Natural killer cell (primary cell): ENCODE measurements around the gene CUX1. TPM values are rescaled to one million over a fixed set of nuclear protein-coding genes. Genes with fewer than 3 reads are reported as not detected.

ENCODE experiments used
- ATAC-seq, 3 donors: fragments of 150-1000 bp in 2 of 3; fragments of 200-7000 bp in 1 of 3; cut with Tn5 transposase; 1 replicate in 1 of 3; 2 replicates in 2 of 3; pipeline ENCODE4 v1.10.0; 2021; ENCODE audit warnings: mild to moderate bottlenecking in 2 of 3, moderate library complexity in 2 of 3
- DNase-seq, 2 donors: peaks; one replicate each; pipeline versions ENCODE4 v3.0.0 to v3.0.0-alpha.2; 2013 to 2021; ENCODE audit warnings: mixed read lengths in 1 of 2
- H3K27ac ChIP-seq: one replicate; pipeline ENCODE4 v1.5.1; 2013; ENCODE audit warnings: mild to moderate bottlenecking, low read length
- H3K27me3 ChIP-seq: one replicate; pipeline ENCODE4 v1.6.1; 2013; ENCODE audit warnings: low read length; ENCODE audit not compliant: control insufficient read depth, insufficient read depth
- H3K36me3 ChIP-seq: one replicate; pipeline ENCODE4 v1.6.1; 2013; ENCODE audit warnings: low read length; ENCODE audit not compliant: control insufficient read depth, insufficient read depth
- H3K4me1 ChIP-seq: one replicate; pipeline ENCODE4 v1.6.1; 2013; ENCODE audit warnings: low read length; ENCODE audit not compliant: control insufficient read depth, insufficient read depth
- H3K4me3 ChIP-seq: one replicate; pipeline ENCODE4 v1.5.1; 2013; ENCODE audit warnings: low read length
- H3K9me3 ChIP-seq: one replicate; pipeline ENCODE4 v1.6.1; 2013; ENCODE audit warnings: low read length; ENCODE audit not compliant: control insufficient read depth, insufficient read depth
- H3K27ac Mint-ChIP-seq, 2 donors: one replicate each; pipeline ENCODE4 v1.8.0; 2022; ENCODE audit warnings: mild to moderate bottlenecking in 2 of 2, mixed read lengths in 2 of 2, moderate library complexity in 1 of 2
- H3K27me3 Mint-ChIP-seq, 2 donors: one replicate each; pipeline ENCODE4 v1.8.0; 2022; ENCODE audit warnings: low read depth in 2 of 2, mixed read lengths in 2 of 2
- H3K36me3 Mint-ChIP-seq: one replicate; pipeline ENCODE4 v1.8.0; 2022; ENCODE audit warnings: mixed read lengths
- H3K4me1 Mint-ChIP-seq, 2 donors: one replicate each; pipeline ENCODE4 v1.8.0; 2022; ENCODE audit warnings: mixed read lengths in 2 of 2
- H3K4me3 Mint-ChIP-seq: one replicate; pipeline ENCODE4 v1.8.0; 2022; ENCODE audit warnings: mild to moderate bottlenecking, moderate library complexity, mixed read lengths
- H3K9me3 Mint-ChIP-seq, 2 donors: one replicate each; pipeline ENCODE4 v1.8.0; 2022; ENCODE audit warnings: mixed read lengths in 2 of 2
- CTCF ChIP-seq: fragments of 200-600 bp; IDR thresholded peaks from one replicate; pipeline ENCODE4 v1.8.0; 2022; ENCODE audit warnings: antibody characterized with exemption
- WGBS: methylation state at CpG from one replicate; pipeline ENCODE4 v1.1.7; 2013; ENCODE audit warnings: missing lambda C conversion rate; ENCODE audit not compliant: insufficient coverage; 5-methylcytosine and 5-hydroxymethylcytosine counted together
- intact Hi-C: fragments of 100-400 bp; cut with micrococcal nuclease; formaldehyde crosslinking; loops from one replicate; pipeline ENCODE4 v1.14.2; 2022
- total RNA-seq, 4 donors: library from RNA; stranded (reverse); fragments of 120-200 nt in 1 of 4; gene quantifications; one replicate each; pipeline versions ENCODE4 v1.2.3 to v1.2.4, GENCODE V29; 2013 to 2022

The CUX1 gene
- 10 to 100 TPM; 59.8 to 77.4 (median 73.6) TPM for total RNA-seq
- total RNA-seq (2013), result 51.9 TPM

- DNase-seq, result peak in 1 of 2 donors; percentile 55
- Mint-ChIP-seq H3K4me3 (peak within 1 kb of the TSS; percentile 82), H3K36me3 (no peaks in the 10 kb centered on the region), H3K9me3 (no peaks in the 10 kb centered on the region), H3K4me1 (peaks cover 21 to 29% of the 10 kb centered on the region in 2 donors), H3K27ac (peak within 1 kb of the TSS; percentile 26 to 35), H3K27me3 (no peaks in the 10 kb centered on the region)
- Histone ChIP-seq H3K4me3 (peak within 1 kb of the TSS; percentile 22), H3K9me3 (no peaks in the 10 kb centered on the region), H3K36me3 (no peaks in the 10 kb centered on the region), H3K4me1 (peaks cover 15% of the 10 kb centered on the region), H3K27me3 (peaks cover under 1% of the 10 kb centered on the region), H3K27ac (no peak within 1 kb of the TSS)
- WGBS, result 8% methylated on average over 46 of the region's 49 CpGs
- TF ChIP-seq CTCF, result no peak
- intact Hi-C loops, result no loop called here
- peak in 1 of 3 donors; percentile 16 for ATAC-seq
These were observed at the start of gene CUX1 for GRCh38 chr7:101817471-101818286. Gene CUX1 (plus strand): TSS chr7:101817626. CDS start chr7:101817640, 14 bp downstream.

- WGBS, result 87% methylated on average over 7 of the region's 7 CpGs
- DNase-seq, result no peak
- TF ChIP-seq CTCF, result no peak
- Histone ChIP-seq H3K9me3 (no peaks in the 10 kb centered on the region), H3K4me1 (no peaks in the 10 kb centered on the region), H3K27ac (no peak overlapping the region), H3K27me3 (no peaks in the 10 kb centered on the region), H3K36me3 (no peaks in the 10 kb centered on the region), H3K4me3 (no peak overlapping the region)
- intact Hi-C loops, result no loop called here
- Mint-ChIP-seq H3K4me3 (no peak overlapping the region), H3K36me3 (no peaks in the 10 kb centered on the region), H3K27me3 (peaks cover 0 to 7% of the 10 kb centered on the region in 2 donors), H3K27ac (no peak overlapping the region), H3K9me3 (no peaks in the 10 kb centered on the region), H3K4me1 (no peaks in the 10 kb centered on the region)
- no peak for ATAC-seq
These were observed 49.1 kb upstream of the CUX1 start for GRCh38 chr7:101768280-101768679.

- H3K27ac ChIP-seq, result no peak overlapping the region
- Mint-ChIP-seq H3K4me3 (no peak overlapping the region), H3K9me3 (no peaks in the 10 kb centered on the region), H3K27ac (no peak overlapping the region), H3K4me1 (no peaks in the 10 kb centered on the region), H3K27me3 (peaks cover 0 to 5% of the 10 kb centered on the region in 2 donors), H3K36me3 (no peaks in the 10 kb centered on the region)
- TF ChIP-seq CTCF, result no peak
- DNase-seq, result no peak
- H3K27me3 ChIP-seq, result no peaks in the 10 kb centered on the region
- intact Hi-C loops, result no loop called here
- 98% methylated on average over 4 of the region's 4 CpGs for WGBS
- H3K4me3 ChIP-seq, result no peak overlapping the region
- no peaks in the 10 kb centered on the region for H3K9me3 ChIP-seq
- H3K36me3 ChIP-seq, result no peaks in the 10 kb centered on the region
- no peaks in the 10 kb centered on the region for H3K4me1 ChIP-seq
- no peak for ATAC-seq
These were observed 47.0 kb upstream of the CUX1 start for GRCh38 chr7:101770466-101770865.
